Erythroblast (primary cell): ENCODE measurements around the gene KRTAP12-1.

Source experiments
- GATA1 ChIP-seq: IDR thresholded peaks from 2 replicates; pipeline ENCODE4 v1.6.1; 2011; ENCODE audit warnings: low read depth, mild to moderate bottlenecking, control low read depth, low read length, moderate library complexity
- POLR2A ChIP-seq: IDR thresholded peaks from 2 replicates; pipeline ENCODE4 v1.6.1; 2011; ENCODE audit warnings: mild to moderate bottlenecking, low read length

DNA sequence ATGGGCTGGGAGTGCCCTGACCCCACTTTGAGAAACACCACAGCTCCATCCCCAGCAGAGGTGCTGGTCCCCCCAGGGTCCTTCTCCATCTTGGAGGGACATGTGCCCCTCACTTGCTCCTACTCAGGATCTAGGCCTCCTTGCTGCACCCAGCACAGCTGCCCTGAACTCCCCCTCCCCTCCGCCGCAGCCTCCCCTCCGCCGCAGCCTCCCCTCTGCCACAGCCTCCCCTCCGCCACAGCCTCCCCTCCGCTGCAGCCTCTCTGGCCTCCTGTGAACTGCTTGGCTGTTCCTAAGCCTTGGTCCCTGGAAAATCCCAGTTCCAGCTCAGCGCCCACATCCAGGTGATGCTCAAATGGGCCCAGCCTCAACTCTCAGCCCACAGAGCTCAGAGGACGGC lies 45.4 kb upstream of the KRTAP12-1 start:
- TF ChIP-seq POLR2A (no peak), GATA1 (no peak)
